Glutamatergic neuron (in vitro differentiated cells): ENCODE measurements around the gene COX6B2. TPM values are rescaled to one million over a fixed set of nuclear protein-coding genes. Genes with fewer than 3 reads are reported as not detected.

ENCODE experiments used
- DNase-seq: peaks from one replicate; pipeline ENCODE4 v3.0.0; 2022
- H3K27ac Mint-ChIP-seq: one replicate; pipeline ENCODE4 v1.8.0; 2020; ENCODE audit warnings: mild to moderate bottlenecking, mixed read lengths, inconsistent platforms; ENCODE audit not compliant: unreplicated experiment
- H3K27me3 Mint-ChIP-seq: one replicate; pipeline ENCODE4 v1.8.0; 2020; ENCODE audit warnings: mild to moderate bottlenecking, moderate library complexity, mixed read lengths, inconsistent platforms; ENCODE audit not compliant: unreplicated experiment
- H3K36me3 Mint-ChIP-seq: one replicate; pipeline ENCODE4 v1.8.0; 2020; ENCODE audit warnings: mild to moderate bottlenecking, mixed read lengths, inconsistent platforms; ENCODE audit not compliant: unreplicated experiment
- H3K4me1 Mint-ChIP-seq: one replicate; pipeline ENCODE4 v1.8.0; 2020; ENCODE audit warnings: mild to moderate bottlenecking, low read depth, mixed read lengths, inconsistent platforms; ENCODE audit not compliant: unreplicated experiment
- H3K4me3 Mint-ChIP-seq: one replicate; pipeline ENCODE4 v1.8.0; 2020; ENCODE audit warnings: mild to moderate bottlenecking, mixed read lengths, inconsistent platforms; ENCODE audit not compliant: unreplicated experiment
- H3K9me3 Mint-ChIP-seq: one replicate; pipeline ENCODE4 v1.8.0; 2020; ENCODE audit warnings: mild to moderate bottlenecking, moderate library complexity, mixed read lengths, inconsistent platforms; ENCODE audit not compliant: unreplicated experiment
- CTCF ChIP-seq: fragments of 200-600 bp; sonication (generic); IDR thresholded peaks from one replicate; pipeline ENCODE4 v1.5.0; 2021; ENCODE audit not compliant: partially characterized antibody, unreplicated experiment
- total RNA-seq: library from RNA; stranded (reverse); fragmentation: NEBNext Ultra II Directional; extraction: Animal tissue kit (Norgen Biotek cat#: 25700); gene quantifications from one replicate; pipeline ENCODE4 v1.2.1, GENCODE V29; 2021; ENCODE audit not compliant: unreplicated experiment

COX6B2 gene
- total RNA-seq, 1 donor from 2014 or later, result 2.8 TPM

- H3K9me3 Mint-ChIP-seq, result peaks cover 12% of the 10 kb centered on the region
- TF ChIP-seq CTCF, result no peak
- peaks cover 7% of the 10 kb centered on the region for H3K27me3 Mint-ChIP-seq
- peak overlapping the region; percentile 89 for H3K4me3 Mint-ChIP-seq
- peak overlapping the region; percentile 68 for H3K27ac Mint-ChIP-seq
- DNase-seq, result peak; percentile 88
- H3K36me3 Mint-ChIP-seq, result no peaks in the 10 kb centered on the region
- H3K4me1 Mint-ChIP-seq, result peaks cover 14% of the 10 kb centered on the region
Observed at GRCh38 chr19:55369653-55370304, 15.3 kb upstream of the COX6B2 start.

- TF ChIP-seq CTCF, result no peak
- peak; percentile 74 for DNase-seq
- peak overlapping the region; percentile 55 for H3K4me3 Mint-ChIP-seq
- H3K4me1 Mint-ChIP-seq, result peaks cover 14% of the 10 kb centered on the region
- H3K27ac Mint-ChIP-seq, result peak overlapping the region; percentile 62
- H3K9me3 Mint-ChIP-seq, result peaks cover 14% of the 10 kb centered on the region
- peaks cover 7% of the 10 kb centered on the region for H3K27me3 Mint-ChIP-seq
- no peaks in the 10 kb centered on the region for H3K36me3 Mint-ChIP-seq
Observed at GRCh38 chr19:55368701-55369563, 14.4 kb upstream of the COX6B2 start.

- TF ChIP-seq CTCF, result no peak
- DNase-seq, result no peak
- Mint-ChIP-seq H3K27ac (no peak overlapping the region), H3K4me1 (peaks cover 10% of the 10 kb centered on the region), H3K9me3 (peaks cover 11% of the 10 kb centered on the region), H3K27me3 (peaks cover 3% of the 10 kb centered on the region), H3K4me3 (no peak overlapping the region), H3K36me3 (no peaks in the 10 kb centered on the region)
Observed at GRCh38 chr19:55368106-55368505, 13.6 kb upstream of the COX6B2 start.

GRCh38 chr19:55366790-55367189 is 12.3 kb upstream of the COX6B2 start:
- DNase-seq, result no peak
- Mint-ChIP-seq H3K27me3 (no peaks in the 10 kb centered on the region), H3K4me3 (no peak overlapping the region), H3K27ac (no peak overlapping the region), H3K36me3 (no peaks in the 10 kb centered on the region), H3K9me3 (peaks cover 8% of the 10 kb centered on the region), H3K4me1 (peaks cover 6% of the 10 kb centered on the region)
- TF ChIP-seq CTCF, result no peak

- Mint-ChIP-seq H3K27me3 (no peaks in the 10 kb centered on the region), H3K4me1 (peaks cover 4% of the 10 kb centered on the region), H3K27ac (no peak overlapping the region), H3K36me3 (no peaks in the 10 kb centered on the region), H3K9me3 (peaks cover 7% of the 10 kb centered on the region), H3K4me3 (no peak overlapping the region)
- DNase-seq, result no peak
- no peak for TF ChIP-seq CTCF
Observed at GRCh38 chr19:55365964-55366363, 11.4 kb upstream of the COX6B2 start.
